ENCODE data around the gene UNC45A.

DNA sequence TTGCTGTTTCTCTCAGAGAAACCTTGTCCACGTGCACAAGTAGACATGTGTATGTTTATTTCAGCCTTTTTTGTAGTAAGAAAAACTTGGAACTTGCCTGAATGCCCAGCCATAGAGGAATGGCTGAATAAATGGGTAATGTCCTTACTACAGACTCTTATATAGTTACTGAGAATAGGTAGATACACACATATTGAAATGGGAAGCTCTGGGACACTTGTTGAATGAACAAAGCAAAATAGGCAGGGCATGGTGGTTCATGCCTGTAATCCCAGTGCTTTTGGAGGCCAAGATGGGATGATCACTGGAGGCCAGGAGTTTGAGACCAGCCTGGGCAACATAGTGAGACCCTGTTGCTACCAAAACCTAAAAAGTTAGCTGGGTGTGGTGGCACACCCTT lies 1.7 kb downstream of the UNC45A start:
- TF ChIP-seq, protein P1, sequence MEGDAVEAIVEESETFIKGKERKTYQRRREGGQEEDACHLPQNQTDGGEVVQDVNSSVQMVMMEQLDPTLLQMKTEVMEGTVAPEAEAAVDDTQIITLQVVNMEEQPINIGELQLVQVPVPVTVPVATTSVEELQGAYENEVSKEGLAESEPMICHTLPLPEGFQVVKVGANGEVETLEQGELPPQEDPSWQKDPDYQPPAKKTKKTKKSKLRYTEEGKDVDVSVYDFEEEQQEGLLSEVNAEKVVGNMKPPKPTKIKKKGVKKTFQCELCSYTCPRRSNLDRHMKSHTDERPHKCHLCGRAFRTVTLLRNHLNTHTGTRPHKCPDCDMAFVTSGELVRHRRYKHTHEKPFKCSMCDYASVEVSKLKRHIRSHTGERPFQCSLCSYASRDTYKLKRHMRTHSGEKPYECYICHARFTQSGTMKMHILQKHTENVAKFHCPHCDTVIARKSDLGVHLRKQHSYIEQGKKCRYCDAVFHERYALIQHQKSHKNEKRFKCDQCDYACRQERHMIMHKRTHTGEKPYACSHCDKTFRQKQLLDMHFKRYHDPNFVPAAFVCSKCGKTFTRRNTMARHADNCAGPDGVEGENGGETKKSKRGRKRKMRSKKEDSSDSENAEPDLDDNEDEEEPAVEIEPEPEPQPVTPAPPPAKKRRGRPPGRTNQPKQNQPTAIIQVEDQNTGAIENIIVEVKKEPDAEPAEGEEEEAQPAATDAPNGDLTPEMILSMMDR (IDR thresholded peaks at IDR 0.05) = no peak
- no peak for TF ChIP-seq ZNF263 (CRISPR knock-in tag; IDR thresholded peaks at IDR 0.05; ENCODE audit: low read depth)
- no peak for TF ChIP-seq ZBTB21 (CRISPR knock-in tag; IDR thresholded peaks at IDR 0.05; ENCODE audit: borderline replicate concordance)
- no peak for TF ChIP-seq KAT7 (CRISPR knock-in tag; IDR thresholded peaks at IDR 0.05; ENCODE audit: borderline replicate concordance)
- TF ChIP-seq, protein P2, sequence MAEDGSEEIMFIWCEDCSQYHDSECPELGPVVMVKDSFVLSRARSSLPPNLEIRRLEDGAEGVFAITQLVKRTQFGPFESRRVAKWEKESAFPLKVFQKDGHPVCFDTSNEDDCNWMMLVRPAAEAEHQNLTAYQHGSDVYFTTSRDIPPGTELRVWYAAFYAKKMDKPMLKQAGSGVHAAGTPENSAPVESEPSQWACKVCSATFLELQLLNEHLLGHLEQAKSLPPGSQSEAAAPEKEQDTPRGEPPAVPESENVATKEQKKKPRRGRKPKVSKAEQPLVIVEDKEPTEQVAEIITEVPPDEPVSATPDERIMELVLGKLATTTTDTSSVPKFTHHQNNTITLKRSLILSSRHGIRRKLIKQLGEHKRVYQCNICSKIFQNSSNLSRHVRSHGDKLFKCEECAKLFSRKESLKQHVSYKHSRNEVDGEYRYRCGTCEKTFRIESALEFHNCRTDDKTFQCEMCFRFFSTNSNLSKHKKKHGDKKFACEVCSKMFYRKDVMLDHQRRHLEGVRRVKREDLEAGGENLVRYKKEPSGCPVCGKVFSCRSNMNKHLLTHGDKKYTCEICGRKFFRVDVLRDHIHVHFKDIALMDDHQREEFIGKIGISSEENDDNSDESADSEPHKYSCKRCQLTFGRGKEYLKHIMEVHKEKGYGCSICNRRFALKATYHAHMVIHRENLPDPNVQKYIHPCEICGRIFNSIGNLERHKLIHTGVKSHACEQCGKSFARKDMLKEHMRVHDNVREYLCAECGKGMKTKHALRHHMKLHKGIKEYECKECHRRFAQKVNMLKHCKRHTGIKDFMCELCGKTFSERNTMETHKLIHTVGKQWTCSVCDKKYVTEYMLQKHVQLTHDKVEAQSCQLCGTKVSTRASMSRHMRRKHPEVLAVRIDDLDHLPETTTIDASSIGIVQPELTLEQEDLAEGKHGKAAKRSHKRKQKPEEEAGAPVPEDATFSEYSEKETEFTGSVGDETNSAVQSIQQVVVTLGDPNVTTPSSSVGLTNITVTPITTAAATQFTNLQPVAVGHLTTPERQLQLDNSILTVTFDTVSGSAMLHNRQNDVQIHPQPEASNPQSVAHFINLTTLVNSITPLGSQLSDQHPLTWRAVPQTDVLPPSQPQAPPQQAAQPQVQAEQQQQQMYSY (CRISPR knock-in tag; IDR thresholded peaks at IDR 0.05) = no peak
- TF ChIP-seq, protein P3, sequence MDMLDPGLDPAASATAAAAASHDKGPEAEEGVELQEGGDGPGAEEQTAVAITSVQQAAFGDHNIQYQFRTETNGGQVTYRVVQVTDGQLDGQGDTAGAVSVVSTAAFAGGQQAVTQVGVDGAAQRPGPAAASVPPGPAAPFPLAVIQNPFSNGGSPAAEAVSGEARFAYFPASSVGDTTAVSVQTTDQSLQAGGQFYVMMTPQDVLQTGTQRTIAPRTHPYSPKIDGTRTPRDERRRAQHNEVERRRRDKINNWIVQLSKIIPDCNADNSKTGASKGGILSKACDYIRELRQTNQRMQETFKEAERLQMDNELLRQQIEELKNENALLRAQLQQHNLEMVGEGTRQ (CRISPR knock-in tag; IDR thresholded peaks at IDR 0.05) = no peak
- TF ChIP-seq, protein P4, sequence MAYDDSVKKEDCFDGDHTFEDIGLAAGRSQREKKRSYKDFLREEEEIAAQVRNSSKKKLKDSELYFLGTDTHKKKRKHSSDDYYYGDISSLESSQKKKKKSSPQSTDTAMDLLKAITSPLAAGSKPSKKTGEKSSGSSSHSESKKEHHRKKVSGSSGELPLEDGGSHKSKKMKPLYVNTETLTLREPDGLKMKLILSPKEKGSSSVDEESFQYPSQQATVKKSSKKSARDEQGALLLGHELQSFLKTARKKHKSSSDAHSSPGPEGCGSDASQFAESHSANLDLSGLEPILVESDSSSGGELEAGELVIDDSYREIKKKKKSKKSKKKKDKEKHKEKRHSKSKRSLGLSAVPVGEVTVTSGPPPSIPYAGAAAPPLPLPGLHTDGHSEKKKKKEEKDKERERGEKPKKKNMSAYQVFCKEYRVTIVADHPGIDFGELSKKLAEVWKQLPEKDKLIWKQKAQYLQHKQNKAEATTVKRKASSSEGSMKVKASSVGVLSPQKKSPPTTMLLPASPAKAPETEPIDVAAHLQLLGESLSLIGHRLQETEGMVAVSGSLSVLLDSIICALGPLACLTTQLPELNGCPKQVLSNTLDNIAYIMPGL (CRISPR knock-in tag; IDR thresholded peaks at IDR 0.05) = no peak
- TF ChIP-seq, protein P5, sequence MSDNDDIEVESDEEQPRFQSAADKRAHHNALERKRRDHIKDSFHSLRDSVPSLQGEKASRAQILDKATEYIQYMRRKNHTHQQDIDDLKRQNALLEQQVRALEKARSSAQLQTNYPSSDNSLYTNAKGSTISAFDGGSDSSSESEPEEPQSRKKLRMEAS (CRISPR knock-in tag; IDR thresholded peaks at IDR 0.05) = no peak
- TF ChIP-seq NR2C2 (CRISPR knock-in tag; IDR thresholded peaks at IDR 0.05) = no peak
- no peak for TF ChIP-seq ZNF232 (CRISPR knock-in tag; IDR thresholded peaks at IDR 0.05)

Measured in WTC11 (cell line).